ENCODE results near the gene MAP2.

Gene MAP2

DNA sequence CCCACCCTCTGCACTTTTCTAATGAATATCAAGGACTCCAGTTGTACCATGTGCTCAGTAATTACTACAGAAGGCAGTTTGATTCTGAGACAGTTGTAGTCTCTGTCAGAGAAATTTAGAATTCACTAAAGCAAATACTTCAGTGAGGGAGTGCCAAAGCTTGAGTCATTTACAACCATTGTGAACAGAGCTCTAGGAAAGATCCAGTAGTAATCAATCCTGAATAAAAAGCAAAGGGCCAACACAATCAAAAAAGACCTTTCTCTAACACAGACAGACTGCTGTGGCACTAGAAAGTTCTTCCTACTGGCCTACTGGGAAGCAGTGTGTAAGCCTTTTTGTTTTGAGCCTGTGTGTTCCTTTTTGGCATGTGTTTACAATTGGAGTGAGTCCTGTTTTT, 212.2 kb downstream of the MAP2 start:
- no peak for FAIRE-seq
- no peak for DNase-seq (ENCODE audit: insufficient read length, low spot score)
- no peak for TF ChIP-seq POLR2A (IDR thresholded peaks at IDR 0.05; ENCODE audit: low read depth, low read length)

DNA sequence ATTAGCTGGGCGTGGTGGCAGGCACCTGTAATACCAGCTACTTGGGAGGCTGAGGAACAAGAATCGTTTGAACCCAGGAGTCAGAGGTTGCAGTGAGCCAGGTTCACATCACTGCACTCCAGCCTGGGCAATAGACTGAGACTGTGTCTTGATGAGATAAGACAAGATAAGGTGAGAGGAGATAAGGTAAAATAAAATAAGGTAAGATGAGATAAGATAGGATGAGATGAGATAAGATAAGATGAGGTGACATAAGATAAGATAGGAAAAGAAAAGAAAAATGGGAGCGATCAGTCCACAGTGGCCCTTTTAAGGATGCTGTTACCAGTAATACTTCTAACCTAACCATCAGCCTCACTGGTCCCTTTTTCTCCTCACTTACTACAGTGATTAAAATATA, 213.4 kb downstream of the MAP2 start:
- DNase-seq (ENCODE audit: insufficient read length, low spot score) (no peak), FAIRE-seq (no peak)
- no peak for TF ChIP-seq POLR2A (IDR thresholded peaks at IDR 0.05; ENCODE audit: low read depth, low read length)

DNA sequence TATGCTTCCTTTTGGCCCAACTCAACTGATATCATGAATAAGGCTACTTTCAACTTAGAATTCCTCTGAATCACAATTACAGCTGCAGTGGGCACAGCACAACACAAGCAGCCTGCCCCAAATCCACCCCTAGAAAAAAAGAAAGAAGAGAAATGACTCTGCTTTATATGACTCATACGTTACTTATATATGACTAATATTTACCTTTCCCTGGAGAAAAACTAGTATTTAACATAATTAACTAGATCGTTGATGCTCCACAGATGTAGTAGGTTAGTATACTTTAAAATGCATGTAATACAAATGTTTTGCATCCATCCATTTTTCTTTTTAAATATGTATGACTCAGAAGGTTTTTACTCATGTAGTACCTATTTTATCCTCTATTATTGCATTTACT, 214.5 kb downstream of the MAP2 start:
- peak; percentile 8 for DNase-seq (ENCODE audit: insufficient read length, low spot score)
- peak; percentile 96 for FAIRE-seq
- TF ChIP-seq POLR2A (IDR thresholded peaks at IDR 0.05; ENCODE audit: low read depth, low read length), result no peak

DNA sequence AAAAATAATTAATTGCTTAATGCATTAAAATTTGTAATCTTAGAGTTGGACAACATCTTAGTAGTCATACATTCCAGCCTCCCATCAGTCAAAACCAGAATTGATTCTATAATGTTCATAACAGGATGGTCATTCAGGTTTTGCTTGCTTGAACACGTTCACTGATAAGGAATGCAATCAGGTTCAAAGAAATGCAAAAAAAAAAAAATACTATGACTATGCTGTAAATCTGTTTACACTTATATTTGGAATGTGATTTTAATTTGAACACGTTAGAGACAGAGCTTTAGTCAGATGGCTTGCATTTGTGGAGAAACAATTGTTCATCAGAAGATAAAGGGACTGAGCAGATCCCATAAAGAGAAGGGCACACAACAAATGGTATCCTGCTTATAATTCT, 216.5 kb downstream of the MAP2 start:
- DNase-seq (ENCODE audit: insufficient read length, low spot score) (no peak), FAIRE-seq (no peak)
- TF ChIP-seq POLR2A (IDR thresholded peaks at IDR 0.05; ENCODE audit: low read depth, low read length), result no peak

DNA sequence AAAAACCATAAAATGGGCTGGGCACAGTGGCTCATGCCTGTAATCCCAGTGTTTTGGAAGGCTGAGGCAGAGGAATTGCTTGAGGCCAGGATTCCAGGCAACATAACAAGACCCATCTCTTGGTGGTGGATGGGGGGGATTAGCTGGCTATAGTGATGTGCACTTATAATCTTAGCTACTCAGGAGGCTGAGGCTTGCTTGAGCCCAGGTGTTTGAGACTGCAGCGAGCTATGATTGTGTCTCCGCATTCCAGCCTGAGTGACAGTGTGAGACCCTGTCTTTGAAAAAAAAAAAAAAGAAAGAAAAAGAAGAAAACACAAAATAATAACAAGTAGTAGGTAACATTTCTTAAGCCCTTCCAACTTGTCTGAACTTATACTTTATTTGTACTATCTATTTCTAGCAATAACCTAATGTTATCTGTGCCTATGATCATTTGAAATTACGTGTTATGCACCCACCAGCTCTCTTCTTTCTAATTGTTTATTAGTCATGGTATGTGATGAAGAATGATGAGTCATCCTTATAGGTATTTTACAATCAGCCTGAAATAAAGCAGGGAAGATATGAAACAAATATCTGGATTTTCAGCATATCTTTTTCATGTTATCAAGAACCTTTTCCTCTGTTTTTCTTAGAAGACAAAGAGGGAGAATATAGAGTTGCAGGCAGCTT, 218.4 kb downstream of the MAP2 start:
- no peak for DNase-seq (ENCODE audit: insufficient read length, low spot score)
- TF ChIP-seq POLR2A (IDR thresholded peaks at IDR 0.05; ENCODE audit: low read depth, low read length), result no peak
- peak; percentile 20 for FAIRE-seq

DNA sequence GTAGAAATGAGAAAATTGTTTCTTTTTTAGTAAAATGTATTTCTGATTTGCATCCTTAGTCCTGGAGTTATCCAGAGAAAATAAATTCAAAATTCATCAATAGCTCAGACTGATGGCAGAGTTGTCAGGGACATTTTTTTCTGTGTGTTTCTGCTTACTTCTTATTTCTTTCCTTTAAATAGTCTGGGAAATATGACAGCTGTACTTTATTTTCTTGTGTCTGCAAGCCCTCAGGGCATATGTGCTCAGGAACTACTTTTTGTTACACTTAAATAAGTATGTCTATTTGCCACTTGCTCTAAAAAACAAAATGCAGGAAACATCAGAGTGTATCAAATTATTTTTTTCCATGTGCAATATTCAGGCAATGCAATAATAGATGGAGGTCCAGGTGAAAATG, 221.0 kb downstream of the MAP2 start:
- TF ChIP-seq POLR2A (IDR thresholded peaks at IDR 0.05; ENCODE audit: low read depth, low read length), result no peak
- no peak for DNase-seq (ENCODE audit: insufficient read length, low spot score)
- no peak for FAIRE-seq

DNA sequence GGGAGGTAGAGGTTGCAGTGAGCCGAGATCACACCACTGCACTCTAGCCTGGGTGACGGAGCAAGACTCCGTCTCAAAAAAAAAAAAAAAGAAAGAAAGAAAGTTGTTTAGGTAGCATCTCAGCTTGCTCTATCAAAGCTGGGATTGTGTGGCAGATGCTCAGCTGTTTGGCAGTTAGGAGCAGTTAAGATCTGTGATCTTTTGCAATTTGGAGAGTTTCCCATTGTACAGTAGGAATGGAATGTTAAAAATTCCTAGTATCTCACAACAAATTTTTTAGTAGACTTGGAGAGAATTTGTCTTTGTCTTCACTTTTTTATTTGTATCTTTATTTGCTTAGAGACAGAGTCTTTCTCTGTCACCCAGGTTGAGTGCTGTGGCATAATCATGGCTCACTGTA, 224.9 kb downstream of the MAP2 start:
- no peak for TF ChIP-seq POLR2A (IDR thresholded peaks at IDR 0.05; ENCODE audit: low read depth, low read length)
- FAIRE-seq, result no peak
- DNase-seq (ENCODE audit: insufficient read length, low spot score), result peak; percentile 6

DNA sequence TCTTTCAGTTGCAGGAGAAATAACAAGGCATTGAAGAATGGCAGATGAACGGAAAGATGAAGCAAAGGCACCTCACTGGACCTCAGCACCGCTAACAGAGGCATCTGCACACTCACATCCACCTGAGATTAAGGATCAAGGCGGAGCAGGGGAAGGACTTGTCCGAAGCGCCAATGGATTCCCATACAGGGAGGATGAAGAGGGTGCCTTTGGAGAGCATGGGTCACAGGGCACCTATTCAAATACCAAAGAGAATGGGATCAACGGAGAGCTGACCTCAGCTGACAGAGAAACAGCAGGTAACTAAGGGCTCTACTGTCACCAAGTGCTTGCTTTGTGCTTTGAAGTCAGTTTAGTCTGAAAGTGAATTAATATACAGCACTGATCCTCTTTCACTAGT, 229.3 kb downstream of the MAP2 start:
- DNase-seq (ENCODE audit: insufficient read length, low spot score) (no peak), FAIRE-seq (no peak)
- no peak for TF ChIP-seq POLR2A (IDR thresholded peaks at IDR 0.05; ENCODE audit: low read depth, low read length)

DNA sequence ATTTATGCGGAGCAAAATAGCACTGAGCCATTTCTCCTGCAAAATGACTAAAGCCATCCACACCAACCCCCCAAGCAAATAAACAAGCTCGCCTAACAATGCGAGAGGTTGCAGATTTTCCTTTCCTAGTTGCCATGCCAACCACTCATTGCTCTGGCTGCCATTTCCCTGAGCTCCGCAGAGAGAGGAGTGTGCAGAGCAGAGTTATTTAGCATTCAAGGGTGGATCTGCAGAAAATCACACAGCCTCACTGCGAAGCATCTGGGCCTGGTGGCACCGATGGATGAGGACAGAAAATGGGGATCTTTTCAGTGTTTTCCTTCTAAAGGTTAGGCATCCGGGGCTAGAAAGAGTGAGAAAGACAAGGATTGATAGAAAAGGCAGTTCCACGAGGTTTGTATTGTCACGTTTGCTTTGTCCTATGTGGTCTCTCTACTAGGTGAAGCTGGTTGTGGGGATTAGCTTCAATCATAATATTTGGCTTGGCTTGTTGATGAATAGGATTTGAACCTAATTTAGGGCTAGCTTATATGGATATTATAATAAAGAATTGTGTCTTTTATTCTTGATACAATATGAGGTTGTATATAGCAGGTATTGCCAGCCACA, 237.5 kb downstream of the MAP2 start:
- FAIRE-seq, result no peak
- DNase-seq (ENCODE audit: insufficient read length, low spot score), result no peak
- TF ChIP-seq POLR2A (IDR thresholded peaks at IDR 0.05; ENCODE audit: low read depth, low read length), result no peak

DNA sequence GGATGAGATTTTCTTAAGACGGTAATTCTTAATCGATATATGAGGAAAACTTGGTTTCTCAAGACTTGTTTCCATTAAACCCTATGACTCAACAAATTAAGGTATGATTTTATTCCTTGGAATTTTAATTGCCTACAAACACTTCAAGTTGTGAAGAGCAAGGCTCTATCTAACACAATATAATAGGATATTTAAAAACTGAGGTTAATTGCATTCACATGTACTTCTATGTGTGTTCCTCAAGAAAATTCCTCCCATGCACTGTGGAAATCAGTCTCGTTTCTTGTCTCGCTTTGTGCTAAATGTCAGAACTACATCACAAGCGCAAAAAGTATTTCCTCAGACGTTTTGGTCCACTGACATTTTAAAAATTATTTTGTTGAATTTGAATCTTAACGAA, 238.2 kb downstream of the MAP2 start:
- DNase-seq (ENCODE audit: insufficient read length, low spot score) (no peak), FAIRE-seq (no peak)
- no peak for TF ChIP-seq POLR2A (IDR thresholded peaks at IDR 0.05; ENCODE audit: low read depth, low read length)

DNA sequence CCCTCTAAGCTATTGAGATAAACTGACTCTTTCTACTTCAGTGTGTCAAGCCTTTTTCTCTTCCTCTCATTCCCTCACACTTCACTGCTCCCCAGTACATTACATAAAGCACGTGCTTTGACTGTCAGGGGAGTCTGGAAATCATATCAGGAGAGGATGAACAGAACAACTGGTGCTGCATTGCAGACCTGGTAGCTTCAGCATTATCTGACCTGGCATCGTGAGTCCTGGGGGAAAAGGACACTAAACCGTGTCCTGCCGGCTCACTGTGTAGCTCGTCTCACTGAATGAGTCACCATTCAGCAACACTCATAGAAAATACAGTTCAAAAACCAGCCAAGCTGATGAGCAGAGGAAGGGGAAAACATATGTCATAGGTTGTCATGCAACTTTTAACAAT, 239.3 kb downstream of the MAP2 start:
- peak; percentile 14 for DNase-seq (ENCODE audit: insufficient read length, low spot score)
- no peak for TF ChIP-seq POLR2A (IDR thresholded peaks at IDR 0.05; ENCODE audit: low read depth, low read length)

DNA sequence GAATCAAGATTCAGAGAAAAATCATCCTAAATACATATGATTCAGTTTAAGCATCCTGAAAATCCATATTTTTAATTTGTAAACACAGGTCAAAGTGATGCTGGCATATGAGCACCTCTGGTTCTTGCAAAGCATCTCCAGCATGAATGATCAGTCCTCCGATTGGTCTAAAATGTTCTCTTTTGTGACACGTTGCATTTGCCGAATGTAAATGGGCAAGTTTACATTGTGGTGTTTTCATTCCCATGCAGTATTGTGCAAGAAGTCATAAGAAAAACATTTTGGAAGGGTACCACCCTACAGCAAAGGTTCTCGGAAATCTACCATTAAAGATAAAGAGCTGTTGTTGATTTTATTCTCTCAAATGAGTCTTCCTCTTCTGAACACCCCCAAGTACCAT, 239.8 kb downstream of the MAP2 start:
- no peak for TF ChIP-seq POLR2A (IDR thresholded peaks at IDR 0.05; ENCODE audit: low read depth, low read length)
- DNase-seq (ENCODE audit: insufficient read length, low spot score), result no peak
- FAIRE-seq, result no peak

More for the DNA sequence above, 239.3 kb downstream of the MAP2 start:
- peak; percentile 88 for FAIRE-seq

DNA sequence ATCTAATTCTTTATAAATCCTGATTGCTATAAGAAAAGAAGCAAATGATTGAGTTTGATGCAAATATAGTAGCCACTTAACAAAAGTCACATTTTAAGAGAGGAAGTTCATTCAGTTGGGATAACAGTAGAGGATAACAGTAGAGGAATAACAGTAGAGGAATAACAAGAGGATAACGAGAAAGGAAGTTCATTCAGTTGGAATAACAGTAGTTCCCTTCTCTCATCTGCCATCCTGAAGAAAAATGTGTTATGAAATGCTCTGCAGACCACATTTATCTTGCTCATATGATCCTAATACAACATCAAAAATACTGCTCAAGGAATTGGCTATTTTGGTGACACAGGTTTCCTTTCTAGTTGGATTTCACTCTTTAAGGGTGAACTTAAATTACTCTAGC, 242.4 kb downstream of the MAP2 start:
- DNase-seq (ENCODE audit: insufficient read length, low spot score) (no peak), FAIRE-seq (peak; percentile 43)
- no peak for TF ChIP-seq POLR2A (IDR thresholded peaks at IDR 0.05; ENCODE audit: low read depth, low read length)

DNA sequence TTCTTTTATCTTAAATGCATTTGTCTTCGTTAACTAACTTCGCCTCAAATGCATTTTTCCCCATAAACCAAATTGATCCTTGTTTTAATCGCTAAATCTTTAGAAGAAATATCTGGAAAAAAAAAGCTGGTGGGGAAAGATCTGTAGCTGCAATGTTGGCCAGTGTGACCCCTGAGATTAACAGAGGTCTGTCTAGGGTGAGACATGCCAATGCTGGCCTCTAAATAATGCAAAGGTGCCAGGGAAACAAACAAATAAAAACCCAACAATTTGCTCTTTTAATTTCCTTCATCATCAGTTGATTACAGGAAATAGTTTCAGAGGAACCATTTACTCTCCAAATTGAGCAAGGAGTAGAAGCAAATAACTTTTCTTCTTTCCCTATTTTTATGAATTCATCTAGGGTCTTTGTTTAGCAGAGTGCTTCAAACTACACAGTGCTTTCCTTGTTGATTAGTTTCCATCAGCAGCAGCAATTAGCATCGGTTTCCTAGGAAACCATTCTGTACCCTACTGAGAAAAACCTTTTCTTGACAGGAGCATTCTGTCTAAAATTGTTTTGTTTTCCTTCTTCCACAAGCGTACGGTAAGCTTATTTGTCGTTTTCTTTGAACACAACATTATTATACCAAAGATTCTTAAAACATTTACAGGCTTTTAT, 247.3 kb downstream of the MAP2 start:
- FAIRE-seq, result no peak
- DNase-seq (ENCODE audit: insufficient read length, low spot score), result no peak
- no peak for TF ChIP-seq POLR2A (IDR thresholded peaks at IDR 0.05; ENCODE audit: low read depth, low read length)

DNA sequence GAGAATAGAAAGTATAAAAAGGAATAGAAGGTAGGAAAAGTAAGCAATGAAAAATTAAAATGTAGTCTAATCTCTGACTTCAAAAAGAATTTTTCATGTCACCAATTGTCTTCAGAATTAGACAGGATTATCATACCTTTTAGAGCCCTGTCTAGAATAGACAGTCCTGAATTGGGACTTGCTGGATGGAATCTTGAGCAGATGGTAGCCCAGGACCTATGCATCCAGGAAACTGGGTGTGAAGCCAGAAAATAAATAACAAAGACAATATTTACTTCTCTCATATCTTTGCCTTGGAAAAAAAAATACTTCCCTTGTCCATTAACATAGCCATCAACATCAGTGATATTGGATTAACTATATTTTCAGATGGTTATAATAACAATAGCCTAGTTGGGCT, 250.0 kb downstream of the MAP2 start:
- DNase-seq (ENCODE audit: insufficient read length, low spot score) (no peak), FAIRE-seq (no peak)
- no peak for TF ChIP-seq POLR2A (IDR thresholded peaks at IDR 0.05; ENCODE audit: low read depth, low read length)
